T-helper 2 cell (primary cell): Measurements from ENCODE around the gene ZNF326.

Experiments
- DNase-seq, 5 experiments: peaks; one replicate each; pipeline versions ENCODE4 v3.0.0 to v3.0.0-alpha.2; 2012 to 2022
- total RNA-seq, 2 donors: gene quantifications; one replicate each; lab custom pipeline; 2026; lab: John Stamatoyannopoulos, UW

The ZNF326 gene, protein sequence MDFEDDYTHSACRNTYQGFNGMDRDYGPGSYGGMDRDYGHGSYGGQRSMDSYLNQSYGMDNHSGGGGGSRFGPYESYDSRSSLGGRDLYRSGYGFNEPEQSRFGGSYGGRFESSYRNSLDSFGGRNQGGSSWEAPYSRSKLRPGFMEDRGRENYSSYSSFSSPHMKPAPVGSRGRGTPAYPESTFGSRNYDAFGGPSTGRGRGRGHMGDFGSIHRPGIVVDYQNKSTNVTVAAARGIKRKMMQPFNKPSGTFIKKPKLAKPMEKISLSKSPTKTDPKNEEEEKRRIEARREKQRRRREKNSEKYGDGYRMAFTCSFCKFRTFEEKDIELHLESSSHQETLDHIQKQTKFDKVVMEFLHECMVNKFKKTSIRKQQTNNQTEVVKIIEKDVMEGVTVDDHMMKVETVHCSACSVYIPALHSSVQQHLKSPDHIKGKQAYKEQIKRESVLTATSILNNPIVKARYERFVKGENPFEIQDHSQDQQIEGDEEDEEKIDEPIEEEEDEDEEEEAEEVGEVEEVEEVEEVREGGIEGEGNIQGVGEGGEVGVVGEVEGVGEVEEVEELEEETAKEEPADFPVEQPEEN
- total RNA-seq = 46.4 to 59.5 reads per million in 2 donors

DNA sequence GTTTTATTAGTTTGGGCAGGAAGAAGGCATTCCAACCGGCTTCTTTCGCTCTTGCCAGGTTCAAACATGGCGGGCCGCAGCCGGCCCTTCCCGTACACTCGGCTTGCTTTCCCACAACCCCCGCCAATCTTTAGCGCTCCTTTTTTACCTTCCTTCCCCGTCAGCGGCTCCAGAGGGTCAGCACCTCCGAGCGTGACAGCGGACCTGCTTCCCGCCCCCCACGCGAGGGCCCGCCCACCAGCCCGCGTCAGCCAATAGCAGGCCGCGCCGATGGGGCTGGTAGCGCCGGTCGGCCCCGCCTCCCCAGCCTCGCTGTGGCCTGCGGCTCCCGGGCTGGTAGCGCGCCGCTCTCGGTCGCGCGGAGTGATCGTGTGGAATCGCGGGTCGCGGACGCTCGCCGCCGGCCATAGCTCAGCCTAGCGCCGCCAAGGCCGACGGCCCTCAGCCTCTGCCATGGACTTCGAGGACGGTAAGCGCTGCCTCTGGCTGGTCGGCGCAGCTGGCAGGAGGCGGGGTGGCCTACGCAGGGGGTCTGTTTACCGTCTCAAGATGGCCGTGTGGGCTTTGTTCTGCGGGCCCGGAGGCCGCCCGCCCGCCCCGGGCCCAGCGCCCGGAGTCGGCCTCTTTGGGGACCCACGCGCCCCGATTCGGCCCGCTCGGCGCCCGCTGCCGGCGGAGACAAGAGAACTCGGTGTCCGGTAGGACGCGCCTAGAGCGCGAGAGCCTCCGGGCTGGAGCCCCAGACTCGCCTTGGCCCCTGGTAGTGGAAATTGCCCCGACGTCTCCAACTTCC lies at the start of gene ZNF326:
Gene ZNF326, plus strand, starts transcription at position 306 of the 793 bp plus-strand sequence. Its CDS starts 148 bp downstream, at position 454.
- peak; percentile 89 to 94 (median 90) for DNase-seq

- peak in 1 of 5 experiments; percentile 19 for DNase-seq
Observed at GRCh38 chr1:89945852-89946476, 48.9 kb upstream of the ZNF326 start.

DNA sequence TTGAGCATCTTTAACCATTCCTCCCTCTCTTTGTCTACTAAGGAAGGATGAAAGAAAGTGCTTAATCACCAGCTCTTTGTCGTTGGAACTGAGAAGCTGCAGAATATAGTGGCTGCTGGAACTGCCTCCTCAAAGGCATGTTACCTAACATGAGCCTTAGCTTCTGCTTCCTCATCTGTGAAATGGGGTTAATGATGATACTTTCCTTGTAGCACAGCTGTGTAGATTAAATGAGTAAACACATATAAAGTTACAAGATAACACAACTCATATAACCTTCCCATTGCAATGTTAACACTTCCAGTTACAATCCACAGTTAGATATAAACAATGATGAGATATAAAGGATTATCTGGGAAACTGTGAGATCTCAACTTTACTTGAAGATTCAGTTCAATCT lies 48.4 kb upstream of the ZNF326 start:
- no peak for DNase-seq

- no peak for DNase-seq
Observed at GRCh38 chr1:89948722-89949345, 46.1 kb upstream of the ZNF326 start.

DNA sequence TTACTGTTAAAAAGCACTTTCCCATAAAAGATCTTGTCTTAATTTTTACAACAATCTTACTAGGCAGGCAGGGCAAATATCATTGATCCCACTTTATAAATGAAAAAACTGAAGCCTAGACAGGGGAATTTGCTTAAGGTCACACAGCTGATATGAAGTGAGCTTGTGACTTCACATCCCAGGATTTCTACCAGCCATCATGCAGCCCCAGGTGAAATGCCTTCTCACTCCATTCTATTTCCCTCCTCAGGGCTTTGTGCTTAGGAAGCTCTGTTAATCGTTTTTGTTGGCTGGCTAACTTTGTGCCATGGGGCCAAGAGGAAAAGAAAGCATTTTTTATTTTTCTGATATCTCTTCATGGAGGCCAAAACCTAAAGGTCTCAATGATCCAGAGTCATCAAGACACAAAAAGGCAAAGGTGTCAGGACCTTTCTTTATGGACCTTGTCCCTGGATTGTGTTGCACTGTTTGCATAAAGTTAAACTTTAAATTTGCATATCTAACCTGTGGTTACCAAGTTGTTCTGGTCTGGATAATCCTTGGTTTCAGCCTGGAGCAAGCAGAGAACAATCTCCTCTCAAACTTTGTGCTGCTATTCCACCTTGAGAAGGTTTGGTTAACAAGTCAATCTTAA lies 44.8 kb upstream of the ZNF326 start:
- DNase-seq = no peak

GRCh38 chr1:89950703-89951102 lies 44.2 kb upstream of the ZNF326 start:
- no peak for DNase-seq

GRCh38 chr1:89951766-89952604 lies 42.9 kb upstream of the ZNF326 start:
- no peak for DNase-seq

DNA sequence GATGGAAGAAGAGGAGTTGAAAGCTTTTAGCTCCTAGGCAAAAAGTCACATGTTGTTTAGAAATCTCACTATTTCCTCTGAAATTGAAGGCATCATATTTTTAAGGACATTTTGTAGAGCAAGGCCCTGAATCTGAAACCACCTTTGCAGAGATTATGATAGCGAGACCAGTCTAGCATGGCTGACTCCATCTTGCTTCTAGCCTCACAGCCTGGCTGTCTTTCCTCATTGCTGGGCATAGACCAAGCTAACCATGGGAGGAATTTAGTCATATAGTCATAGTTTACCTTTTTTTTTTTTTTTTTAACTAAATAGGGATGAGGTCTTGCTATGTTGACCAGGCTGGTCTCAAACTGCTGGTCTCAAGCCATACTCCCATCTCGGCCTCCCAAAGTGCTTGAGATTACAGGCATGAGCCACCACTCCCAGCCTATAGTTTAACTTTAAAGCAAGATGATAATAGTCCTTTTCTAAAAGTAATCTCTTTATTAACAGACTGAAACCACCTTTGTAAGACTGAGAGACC lies 42.2 kb upstream of the ZNF326 start:
- peak in 1 of 5 experiments; percentile 44 for DNase-seq

GRCh38 chr1:89953131-89953626 lies 41.7 kb upstream of the ZNF326 start:
- peak in 3 of 5 experiments; percentile 2 to 89 (median 5) for DNase-seq

GRCh38 chr1:89953929-89954328 lies 41.0 kb upstream of the ZNF326 start:
- no peak for DNase-seq

GRCh38 chr1:89954401-89954800 lies 40.5 kb upstream of the ZNF326 start:
- DNase-seq = no peak

DNA sequence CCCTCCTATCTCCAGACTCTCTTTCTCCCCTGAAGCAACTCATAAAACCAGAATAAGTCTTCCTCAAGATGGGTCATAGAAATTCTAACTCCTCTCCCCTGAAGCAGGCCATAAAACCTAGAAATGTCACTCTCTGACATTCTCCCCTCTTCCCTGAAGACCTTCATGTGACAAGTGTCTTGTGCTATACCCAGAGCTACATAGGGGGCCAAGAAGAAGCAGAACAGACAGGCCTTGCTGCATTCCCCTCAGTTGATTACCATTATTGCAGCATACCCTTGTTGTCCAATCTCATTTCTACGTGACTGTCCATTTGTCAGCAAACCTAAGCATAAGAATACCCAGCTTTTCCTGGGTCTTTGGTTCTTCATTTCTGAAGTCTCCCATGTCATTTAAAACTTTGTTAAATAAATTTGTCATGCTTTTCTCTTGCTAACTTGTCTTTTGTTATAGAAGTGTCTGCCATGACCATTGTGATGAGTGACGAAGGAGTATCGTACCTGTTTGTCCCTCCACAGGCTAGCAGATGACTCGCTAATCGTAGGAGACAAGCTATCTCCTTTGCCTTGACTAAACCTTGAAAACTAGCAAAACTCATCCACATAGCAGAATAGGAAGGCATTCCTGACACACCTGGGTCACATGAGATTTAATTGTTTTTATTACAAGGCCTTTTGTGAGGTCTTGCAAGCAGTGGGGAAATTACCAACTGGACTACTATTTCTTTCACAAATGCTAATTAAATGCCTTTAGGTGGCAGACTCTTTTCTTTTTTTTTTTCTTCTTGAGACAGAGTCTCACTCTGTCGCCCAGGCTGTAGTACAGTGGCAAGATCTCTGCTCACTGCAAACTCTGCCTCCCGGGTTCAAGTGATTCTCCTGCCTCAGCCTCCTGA lies 39.4 kb upstream of the ZNF326 start:
- no peak for DNase-seq

- peak in 2 of 5 experiments; percentile 9 to 85 for DNase-seq
Observed at GRCh38 chr1:89957107-89957506, 37.8 kb upstream of the ZNF326 start.

GRCh38 chr1:89958851-89959654 lies 35.9 kb upstream of the ZNF326 start:
- DNase-seq = no peak

DNA sequence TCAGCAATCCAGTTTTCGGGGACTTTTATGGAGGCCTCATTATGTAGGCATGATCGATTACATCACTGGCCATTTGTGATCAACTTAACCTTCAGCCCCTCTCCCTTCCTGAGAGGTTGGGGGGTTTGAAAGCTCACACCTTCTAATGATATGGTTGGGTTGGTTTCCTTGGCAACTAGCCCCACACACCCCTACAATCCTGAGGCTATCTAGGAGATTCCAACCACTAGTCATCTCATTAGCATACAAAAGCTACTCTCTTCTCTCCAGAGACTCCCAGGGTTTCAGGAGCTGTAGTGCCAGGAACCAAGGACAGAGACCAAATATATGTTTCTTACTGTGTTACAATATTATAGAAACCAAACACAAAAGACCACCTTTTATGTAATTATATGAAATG lies 35.2 kb upstream of the ZNF326 start:
- DNase-seq = no peak

DNA sequence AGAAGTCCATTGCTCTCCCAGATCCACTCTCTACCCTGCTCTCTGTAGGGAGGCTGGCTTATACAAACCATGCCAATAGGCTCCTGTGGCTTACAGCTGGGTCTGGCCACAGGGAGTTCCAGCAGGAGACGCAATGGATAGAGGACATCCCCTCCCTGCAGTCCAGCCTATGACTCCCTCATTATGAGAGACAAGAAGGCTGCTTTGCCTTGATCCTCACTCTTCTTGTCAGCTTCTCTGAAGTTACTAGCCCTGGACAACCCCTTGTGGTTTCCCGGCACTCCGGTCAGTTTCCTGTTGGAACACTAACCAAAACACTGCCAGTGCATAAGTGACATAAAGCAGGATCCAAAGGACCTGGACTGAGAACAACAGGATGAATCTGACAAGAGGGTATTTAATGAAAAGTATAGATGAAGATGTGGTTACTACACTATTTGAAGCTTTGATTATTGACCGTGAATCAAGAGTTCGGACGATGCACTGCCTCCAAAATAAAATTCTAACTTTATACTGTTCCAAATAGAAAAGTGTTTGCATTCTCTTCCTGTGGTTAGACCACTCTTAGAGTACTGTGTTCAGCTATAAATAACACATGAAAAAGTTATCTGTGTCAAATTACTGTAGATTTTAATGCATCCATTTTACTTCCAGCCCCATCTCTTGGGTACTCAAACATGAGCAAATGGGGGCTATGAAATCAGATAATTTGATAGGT lies 32.7 kb upstream of the ZNF326 start:
- DNase-seq = no peak

- no peak for DNase-seq
Observed at GRCh38 chr1:89962742-89963075, 32.2 kb upstream of the ZNF326 start.
